SIG-M5 treated with dmso at 0.1 percent for 504 hours (cell line): ENCODE measurements around the gene IGF2BP3.

Source experiments
- DNase-seq: peaks from one replicate; lab custom pipeline; 2025; ENCODE audit not compliant: unreplicated experiment; lab: John Stamatoyannopoulos, UW

Gene IGF2BP3

DNA sequence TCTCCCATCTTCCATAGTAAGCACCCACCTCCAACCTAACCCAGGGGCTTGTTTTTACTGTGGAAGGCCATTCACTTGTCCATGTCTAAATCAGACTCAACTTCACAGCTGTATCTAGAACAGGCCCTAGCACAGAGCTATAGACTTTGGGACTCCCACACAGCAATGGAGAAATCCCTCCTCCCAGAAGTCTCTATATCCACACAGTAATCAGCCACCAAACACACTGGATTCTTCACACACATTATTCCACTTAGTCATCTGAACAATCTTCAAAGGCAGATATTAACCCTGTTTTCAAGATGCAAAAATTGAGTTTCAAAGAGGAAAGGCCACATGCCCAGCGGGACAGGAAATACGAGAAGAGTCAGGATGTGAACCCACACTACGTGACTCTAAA is 89.3 kb downstream of the IGF2BP3 start:
- DNase-seq = no peak

DNA sequence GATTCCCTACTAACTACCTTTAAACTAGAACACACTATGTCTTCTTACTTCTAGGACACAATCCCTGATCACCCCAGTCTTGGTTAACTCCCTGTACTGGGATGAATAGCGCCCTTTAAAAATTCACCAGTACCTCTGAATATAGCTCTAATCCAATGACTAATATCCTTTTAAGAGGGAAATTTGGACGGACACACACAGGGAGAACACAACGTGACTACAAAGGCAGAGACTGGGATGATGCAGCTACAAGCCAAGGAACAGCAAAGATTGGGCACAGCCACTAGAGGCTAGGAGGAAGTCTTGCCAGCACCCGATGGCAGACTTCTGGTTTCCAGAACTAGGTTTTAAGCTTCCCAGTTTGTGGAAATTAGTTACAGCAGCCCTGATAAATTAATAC is 89.7 kb downstream of the IGF2BP3 start:
- DNase-seq = no peak

DNA sequence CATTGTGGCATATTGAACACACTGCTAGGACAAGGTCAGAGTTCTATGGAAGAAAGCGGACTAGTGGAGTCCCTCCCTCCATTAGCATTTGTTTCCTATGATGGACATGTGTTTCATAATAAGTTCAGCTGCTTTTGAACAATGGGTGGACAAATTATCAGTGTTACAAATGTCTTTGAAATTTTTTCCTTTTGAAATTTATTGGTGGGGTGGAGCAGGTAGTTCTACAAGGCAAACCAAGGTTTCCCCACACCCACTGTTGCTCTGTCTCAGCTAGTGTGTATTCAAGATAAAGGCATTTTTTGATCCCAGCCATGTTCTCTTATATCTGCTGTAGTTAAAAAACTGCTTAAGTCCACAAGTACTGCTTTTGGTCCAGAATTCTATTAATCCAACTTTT is 91.3 kb downstream of the IGF2BP3 start:
- no peak for DNase-seq

DNA sequence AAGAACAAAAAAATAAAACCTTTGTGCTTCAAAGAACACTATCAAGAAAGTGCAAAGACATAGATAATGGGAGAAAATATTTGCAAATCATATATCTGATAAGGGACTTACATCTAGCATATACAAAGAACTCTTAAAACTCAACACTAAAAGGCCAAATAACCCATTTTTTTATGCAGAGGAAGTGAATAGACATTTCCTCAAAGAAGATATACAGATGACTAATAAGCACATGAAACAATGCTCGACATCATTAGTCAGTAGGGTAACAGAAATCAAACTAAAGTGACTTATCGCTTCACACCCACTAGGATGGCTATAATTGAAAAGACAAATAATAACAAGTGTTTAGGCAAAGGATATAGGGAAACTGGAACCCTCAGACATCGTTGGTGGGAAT is 93.2 kb downstream of the IGF2BP3 start:
- DNase-seq = no peak

DNA sequence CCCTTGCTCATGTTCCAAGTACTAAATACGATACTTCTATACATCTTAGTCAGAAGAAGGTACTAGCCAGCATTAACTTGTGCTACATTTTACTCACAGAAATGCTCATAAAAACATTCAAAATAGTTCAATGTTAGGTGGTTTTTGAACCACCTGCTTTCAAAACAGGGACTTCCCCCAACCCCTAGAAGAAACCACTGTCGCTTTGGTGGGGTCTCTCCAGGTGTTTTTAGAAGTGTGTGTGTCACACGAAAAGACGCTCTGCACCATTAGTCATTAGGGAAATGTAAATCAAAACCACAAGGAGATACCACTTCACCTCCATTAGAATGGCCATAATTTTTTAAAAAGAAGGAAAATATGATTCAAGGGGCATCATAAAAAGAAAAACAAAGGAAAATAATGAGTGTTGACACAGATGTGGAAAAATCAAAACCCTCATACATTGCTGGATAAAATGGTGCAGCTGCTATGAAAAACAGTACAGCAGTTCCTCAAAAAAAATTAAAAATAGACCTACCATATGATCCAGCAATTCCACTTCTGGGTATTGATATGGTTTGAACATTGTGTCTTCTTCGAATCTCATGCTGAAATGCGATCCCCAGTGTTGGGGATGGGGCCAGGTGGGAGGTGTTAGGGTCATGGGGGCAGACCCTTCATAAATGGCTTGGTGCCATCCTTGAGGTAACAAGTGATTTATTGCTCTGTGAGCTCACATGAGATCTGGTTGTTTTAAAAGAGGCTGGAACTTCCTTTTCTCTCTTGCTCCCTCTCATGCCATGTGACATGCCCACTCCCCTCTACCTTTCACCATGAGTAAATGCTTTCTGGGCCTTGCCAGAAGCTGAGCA is 96.9 kb downstream of the IGF2BP3 start:
- DNase-seq = no peak

DNA sequence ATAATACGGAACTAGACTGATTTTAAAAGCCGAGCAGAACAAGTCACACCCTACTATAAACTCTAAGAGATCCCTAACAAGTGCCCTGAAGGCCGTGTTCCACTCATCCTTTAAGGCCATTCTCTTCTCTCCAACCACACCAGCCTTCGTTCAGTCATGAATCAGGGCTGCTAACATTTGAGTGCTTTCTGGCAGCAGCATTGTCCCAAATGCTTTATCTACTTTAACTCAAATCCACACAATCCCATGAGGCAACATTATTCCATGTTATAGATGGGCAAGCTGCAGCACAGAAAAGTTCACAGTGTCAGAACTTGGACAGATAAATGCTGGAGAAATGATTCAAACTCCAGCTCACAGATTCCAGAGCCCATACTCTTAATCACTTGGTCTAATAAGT is 97.7 kb downstream of the IGF2BP3 start:
- no peak for DNase-seq

DNA sequence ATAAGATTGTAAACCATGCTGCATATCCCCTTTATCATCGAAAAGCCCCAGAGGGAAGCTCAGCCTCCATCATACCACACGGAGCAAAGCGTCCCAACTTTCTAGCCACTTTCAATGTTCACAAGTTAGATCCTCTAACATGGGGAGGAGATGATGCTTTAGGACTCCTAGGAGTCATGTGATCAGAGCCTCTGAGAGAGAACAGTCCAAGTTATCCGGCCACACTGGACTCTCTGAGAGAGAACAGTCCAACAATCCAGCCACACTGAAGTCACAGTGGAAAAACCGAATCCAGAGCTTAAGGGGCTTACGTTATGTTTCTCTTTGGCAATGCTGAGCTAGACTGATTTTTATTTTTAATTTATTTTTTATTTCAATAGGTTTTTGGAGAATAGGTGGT is 98.6 kb downstream of the IGF2BP3 start:
- no peak for DNase-seq

DNA sequence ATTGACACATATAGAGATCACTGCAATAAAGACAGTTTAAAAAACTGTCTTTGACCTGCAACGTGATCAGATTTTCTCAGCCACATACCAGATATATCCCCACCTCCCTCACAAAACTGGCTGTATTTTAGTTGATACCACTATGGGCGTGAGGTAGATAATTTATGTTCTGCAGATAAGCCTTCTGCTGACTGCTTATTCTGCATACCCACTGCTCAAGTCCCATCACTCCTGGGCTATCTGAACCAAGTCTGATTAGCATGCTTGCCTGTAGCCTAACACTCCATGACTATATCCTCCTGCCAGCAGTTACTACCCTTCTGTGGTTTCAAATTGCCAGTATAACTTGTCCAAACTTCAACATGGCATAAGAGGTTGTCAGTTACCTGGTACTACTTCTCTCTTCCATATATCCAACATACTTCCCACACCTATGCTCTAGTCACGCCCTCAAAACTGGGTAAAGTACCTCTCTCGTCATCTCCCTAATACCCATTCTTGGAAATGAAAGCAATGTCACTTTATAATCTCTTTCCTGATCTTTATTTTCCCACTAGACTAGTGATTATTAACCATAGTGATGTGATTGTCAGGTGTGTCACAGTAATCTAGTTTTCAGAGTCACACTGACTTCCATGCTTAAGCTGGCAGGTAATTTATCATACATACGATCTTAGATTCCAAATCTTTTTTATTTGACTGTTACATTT is 100.4 kb downstream of the IGF2BP3 start:
- no peak for DNase-seq

DNA sequence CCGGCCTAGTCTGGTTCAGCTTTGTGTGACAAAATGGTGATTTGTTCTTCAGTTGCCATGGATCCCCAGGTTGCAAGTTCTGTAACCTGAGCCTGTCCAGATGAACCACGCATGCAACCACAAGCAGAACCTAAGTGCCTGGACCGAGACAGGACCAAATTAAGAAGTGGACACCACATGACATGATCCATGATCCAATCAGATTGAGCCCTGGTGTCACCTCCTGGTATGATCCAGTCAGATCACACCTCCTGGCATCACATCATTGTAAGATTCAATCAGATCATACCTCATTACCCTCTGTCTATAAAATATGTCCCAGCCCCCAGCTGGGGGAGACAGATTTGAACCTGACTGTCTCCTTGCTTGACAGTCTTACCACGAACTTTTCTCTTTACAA is 101.2 kb downstream of the IGF2BP3 start:
- no peak for DNase-seq

DNA sequence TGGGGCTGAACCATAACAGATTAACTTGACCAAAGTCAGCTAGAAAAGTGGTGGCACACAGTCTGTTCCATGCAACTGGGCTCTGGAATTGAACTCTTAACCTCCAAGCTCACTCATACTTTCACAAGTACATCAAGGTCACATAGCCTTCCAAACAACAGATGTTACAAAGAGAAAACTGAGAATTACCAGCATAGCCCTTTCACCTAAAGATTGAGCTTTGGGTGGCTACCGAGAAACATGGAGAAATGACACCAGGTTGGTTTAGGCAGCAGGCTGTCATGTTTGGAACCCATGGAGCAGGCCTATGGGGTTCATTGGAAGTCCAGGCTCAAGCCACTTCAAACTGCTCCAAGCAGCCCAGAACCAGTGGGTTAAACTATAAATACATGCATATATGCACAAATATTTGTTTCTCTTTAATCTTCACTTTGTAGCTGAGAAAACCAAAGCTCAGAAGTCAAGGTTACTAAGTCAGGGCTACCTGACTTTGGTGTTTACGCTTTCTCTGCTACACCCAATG is 112.1 kb downstream of the IGF2BP3 start:
- DNase-seq = no peak

DNA sequence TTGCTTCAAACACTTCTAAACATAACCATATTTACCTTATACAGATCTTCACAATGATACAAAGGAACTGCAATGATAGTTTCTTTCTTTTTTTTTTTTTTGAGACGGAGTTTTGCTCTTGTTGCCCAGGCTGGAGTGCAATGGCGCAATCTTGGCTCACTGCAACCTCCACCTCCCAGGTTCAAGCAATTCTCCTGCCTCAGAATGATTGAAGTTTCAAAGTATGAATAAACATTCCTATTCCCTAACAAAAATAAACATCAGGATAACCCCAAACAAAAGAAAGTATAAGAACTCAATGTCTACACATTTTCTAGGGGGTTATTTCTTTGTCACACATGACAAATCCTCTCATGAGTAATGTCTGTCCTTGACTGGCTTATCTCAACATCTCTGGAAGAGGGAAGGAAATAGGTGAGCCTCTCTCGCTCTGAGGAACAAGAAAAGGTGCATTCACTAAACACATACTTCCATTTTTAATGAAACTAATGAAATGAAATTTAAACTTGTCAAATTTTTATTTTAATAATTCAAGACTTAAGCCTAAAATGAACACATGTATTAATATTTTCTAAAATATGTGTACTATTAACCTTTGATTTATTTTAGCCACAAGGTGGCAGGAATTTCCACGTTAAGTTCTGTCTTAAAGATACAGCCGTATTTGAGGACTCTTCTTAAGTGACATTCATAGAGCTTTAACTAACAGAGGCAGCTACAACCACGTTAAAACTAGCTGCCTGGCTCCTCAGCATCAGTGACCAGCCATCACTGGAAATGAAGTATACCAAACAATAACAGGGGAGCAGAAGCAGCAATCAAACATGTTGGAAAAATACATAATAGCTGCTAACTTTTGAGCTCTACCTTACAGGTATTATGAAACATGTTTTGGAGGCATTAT is 112.8 kb downstream of the IGF2BP3 start:
- no peak for DNase-seq

DNA sequence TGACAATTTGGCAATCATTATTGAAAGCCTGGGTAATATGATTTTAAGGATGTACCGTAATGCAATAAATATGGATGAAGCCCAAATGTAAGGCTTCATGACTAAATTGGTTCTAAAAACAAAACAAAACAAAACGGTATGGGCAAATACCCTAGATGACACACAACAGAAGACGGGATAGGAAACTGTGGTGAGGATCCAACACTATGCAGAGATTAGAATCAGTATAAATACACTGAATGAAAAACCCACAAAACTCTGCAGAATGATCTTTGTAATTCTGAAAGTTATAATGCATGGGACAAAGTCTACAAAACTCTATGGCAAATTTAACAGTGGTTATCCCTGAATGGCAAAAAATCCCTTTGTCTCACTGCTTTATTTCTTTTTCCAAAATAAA is 113.6 kb downstream of the IGF2BP3 start:
- DNase-seq = no peak

DNA sequence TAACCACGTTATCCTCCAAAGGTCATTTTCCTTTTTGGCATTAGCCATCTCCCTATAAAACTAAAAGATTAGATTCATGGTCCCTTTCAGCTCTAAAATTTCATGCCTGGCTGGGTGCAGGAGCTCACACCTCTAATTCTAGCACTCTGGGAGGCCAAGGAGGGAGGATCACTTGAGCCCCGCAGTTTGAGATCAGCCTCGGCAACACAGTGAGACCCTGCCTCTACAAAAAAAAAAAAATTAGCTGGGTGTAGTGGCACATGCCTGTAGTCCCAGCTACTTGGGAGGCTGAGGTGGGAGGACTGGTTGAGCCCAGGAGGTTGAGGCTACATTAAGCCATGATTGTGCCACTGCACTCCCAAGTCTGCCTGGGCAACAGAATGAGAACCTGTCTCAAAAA is 114.1 kb downstream of the IGF2BP3 start:
- no peak for DNase-seq

DNA sequence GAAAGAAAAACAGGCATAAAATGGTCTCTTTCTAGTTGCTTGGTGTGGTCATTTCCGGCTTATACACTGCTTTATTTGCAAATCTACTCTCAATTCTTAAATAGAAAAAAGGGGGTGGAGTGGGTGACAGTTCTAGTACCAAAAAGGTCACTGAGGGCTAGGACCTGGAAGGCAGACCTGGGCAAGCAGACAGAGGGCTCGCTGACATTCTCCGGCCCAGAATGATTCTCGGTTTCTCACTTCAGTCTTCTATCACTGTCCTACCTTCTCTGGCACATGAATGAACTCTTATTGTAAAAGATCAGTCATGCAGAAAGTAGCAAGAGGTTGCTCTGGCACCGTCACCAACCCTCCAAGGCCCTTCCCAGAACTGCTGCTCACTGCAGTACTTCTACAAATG is 117.1 kb downstream of the IGF2BP3 start:
- DNase-seq = no peak

DNA sequence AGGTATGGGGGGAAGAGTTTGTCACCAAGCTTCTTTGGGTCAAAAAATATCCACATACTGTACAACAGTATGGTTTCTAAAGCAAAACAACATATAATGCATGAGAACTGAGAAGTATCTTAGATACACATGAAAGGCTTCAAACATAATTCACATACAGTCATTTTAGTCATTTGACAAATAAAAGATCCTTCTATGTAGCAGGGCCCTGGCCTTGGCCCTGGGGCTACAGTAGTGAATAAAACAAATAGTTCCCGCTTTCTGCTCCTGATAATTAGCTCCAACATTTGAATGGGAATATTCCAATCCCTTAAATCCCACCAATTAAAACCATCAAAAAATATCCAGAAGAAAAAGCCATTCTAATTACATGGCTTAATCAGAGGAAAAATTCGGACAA is 119.8 kb downstream of the IGF2BP3 start:
- DNase-seq = no peak

DNA sequence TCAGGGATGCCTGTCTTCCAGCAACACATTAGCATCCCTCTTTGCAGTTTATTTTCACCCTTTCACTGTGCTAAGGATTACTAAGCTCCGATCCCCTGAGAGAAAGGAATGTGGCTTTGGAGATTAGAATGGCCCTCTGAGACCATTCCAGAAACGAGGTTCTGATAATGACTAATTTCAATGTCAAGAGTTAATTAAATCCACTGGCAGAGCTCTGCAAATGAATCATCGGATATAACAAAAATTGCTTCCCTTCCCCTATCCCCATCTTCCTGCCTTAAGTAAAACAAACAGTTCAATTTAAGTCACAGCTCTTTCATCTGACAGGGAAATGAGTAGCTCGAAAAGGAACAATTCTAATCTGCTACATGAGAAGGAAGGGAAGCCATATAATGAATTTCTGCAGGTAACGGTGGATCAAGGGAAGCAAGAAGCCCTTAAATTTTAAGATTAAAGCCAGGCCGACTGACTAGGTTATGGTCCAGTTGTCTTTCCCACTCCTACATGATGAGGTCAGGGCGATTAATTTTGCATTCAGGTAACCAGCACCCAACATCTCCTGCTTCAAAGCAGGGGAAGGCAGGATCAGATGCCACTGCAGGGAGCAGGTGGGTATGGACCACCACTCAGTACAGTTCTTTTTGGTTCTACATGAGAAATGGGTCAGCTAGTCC is 120.7 kb downstream of the IGF2BP3 start:
- DNase-seq = no peak

DNA sequence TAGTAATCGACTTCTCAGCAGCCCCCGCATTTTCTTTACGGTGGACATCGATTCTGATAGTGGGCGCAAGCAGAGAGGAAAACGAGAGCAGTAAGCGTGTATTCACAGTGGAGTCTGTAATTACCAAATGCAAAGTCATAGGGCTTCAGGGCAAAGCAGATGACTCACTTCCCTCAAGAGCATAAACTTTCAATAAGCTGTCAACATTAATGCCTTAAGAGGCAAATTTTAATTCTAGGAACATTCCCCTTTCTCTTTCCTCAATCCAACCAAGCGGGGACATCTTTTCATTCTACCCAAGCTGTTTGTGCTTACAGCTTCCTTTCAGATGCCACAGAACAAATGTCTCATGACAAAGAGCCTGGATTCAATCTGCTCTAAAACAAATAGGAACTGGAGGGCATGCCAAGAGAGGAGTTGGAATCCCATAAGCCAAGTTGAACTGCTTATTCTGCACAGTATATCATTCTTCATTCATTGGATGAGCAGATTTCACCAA is 122.6 kb downstream of the IGF2BP3 start:
- no peak for DNase-seq

DNA sequence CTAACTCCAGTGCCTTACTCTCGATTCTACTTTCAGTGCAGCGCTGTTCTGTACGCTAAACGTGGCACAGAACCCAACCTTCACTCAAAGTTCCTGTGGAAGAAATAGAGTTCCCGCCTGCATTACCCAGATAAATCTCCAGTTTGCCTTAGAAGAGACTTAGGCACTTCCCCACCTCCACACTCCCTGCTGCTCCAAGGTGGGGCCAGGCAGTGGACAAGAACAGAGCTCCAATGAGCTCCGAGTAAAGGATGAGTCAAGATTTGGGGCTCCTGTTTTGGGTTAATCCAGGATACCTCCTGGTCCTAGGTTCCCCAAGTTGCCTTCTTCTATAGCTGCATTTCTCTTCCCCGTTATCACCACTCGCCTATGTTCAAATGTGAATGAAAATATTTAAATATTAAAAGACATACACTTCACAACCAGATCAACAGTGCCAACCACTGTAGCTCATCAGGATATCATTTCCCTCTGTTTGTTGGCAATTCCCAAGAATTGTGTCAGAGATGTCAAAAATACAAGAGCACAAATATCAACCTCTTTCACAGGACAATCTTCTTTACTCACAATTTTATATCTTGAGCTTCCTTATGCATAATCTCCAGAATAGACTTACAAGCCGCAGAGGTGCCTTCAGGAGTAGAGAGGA is 123.1 kb downstream of the IGF2BP3 start:
- no peak for DNase-seq

DNA sequence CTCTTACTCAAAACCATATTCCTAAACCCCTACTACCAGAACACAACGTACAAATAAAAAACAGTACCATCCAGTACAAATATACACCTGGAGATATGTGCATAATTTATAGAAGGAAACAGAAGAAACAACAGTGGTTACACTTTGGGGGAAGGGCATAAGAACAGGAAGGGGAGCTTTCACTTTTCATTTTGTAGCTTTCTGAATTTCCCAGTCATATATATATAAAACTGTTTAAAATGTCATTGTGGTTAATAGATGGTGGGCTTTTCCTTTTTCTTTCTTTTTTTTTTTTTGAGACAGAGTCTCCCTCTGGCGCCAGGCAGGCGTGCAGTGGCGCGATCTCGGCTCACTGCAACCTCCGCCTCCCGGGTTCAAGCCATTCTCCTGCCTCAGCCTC is 124.0 kb downstream of the IGF2BP3 start:
- no peak for DNase-seq

DNA sequence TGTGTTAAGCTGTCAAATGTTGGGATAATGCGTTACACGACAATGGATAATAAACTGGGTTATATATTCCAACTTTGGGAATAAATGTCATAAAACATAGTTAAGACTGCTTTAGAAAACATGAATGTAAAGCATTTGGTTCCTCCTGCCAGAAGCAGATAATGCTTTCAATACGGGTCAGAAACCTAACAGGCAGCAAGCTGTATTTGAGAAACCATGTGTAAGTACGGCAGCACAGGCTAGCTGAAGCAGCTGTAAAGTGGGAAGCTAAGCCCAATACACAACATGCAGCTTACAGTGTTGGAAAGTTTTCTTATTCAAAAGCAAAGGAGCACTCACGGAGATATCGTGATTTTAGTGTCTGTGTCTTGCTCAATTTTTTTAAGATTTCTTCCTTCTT is 124.7 kb downstream of the IGF2BP3 start:
- no peak for DNase-seq
